ENCODE measurements around the gene IRS2.

DNA sequence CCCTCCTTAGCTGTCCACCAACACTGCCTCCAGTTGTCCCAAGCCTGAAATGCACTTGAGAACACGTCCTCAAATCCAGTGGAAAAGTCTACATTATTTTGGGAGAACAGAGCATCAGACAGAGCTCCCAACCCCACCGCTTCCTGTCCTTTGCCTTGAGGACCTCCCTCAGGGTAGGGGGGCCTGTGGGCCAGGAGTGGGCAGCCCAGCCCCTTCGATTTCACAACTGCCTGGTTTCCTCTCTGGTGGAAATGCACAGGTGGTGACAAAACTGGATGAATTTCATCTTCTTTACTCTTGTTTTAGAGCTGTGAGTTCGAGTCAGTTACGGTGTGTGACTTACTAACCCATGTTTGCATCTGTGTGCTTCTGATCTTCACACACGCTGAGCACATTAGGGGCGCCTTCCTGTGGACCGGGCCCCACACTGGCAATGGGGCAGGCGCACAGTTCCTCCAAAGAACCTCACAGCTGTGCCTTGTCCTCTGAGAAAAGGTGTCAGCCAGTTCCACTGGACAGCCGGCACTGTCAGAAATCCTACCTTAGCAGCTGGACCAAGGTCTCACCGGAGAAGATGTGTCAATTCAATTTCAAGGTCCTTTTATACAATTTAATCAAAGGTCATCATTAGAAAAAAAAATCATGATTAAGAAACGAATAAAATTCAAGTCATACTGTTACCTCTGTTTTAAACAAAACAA lies 80.2 kb downstream of the IRS2 start:
- TF ChIP-seq, protein P1, sequence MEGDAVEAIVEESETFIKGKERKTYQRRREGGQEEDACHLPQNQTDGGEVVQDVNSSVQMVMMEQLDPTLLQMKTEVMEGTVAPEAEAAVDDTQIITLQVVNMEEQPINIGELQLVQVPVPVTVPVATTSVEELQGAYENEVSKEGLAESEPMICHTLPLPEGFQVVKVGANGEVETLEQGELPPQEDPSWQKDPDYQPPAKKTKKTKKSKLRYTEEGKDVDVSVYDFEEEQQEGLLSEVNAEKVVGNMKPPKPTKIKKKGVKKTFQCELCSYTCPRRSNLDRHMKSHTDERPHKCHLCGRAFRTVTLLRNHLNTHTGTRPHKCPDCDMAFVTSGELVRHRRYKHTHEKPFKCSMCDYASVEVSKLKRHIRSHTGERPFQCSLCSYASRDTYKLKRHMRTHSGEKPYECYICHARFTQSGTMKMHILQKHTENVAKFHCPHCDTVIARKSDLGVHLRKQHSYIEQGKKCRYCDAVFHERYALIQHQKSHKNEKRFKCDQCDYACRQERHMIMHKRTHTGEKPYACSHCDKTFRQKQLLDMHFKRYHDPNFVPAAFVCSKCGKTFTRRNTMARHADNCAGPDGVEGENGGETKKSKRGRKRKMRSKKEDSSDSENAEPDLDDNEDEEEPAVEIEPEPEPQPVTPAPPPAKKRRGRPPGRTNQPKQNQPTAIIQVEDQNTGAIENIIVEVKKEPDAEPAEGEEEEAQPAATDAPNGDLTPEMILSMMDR (conservative IDR thresholded peaks at IDR 0.05; ENCODE audit: low read depth in 2 of 2), result no peak
- TF ChIP-seq REST (IDR thresholded peaks at IDR 0.05; ENCODE audit: unreplicated experiment) (no peak), JUNB (IDR thresholded peaks at IDR 0.05; ENCODE audit: unreplicated experiment) (no peak), POLR2AphosphoS5 (IDR thresholded peaks at IDR 0.05; ENCODE audit: low read depth) (no peak)

Measured in GM23338 (cell line).